GM20431 (cell line): Measurements from ENCODE around the gene SPAG9.
"Not testable (repeated sequence)": the region's sequence is repeated elsewhere in the genome, so short reads cannot be mapped to it uniquely, and the experiment has no call there.

ENCODE experiments used
- in situ Hi-C: fragments of 300-500 bp; cut with MseI, MboI; formaldehyde crosslinking; loops from one replicate; pipeline ENCODE4 v1.15.0; 2020; ENCODE audit warnings: low sequenced_read_pairs; ENCODE audit not compliant: unreplicated experiment

SPAG9 gene

DNA sequence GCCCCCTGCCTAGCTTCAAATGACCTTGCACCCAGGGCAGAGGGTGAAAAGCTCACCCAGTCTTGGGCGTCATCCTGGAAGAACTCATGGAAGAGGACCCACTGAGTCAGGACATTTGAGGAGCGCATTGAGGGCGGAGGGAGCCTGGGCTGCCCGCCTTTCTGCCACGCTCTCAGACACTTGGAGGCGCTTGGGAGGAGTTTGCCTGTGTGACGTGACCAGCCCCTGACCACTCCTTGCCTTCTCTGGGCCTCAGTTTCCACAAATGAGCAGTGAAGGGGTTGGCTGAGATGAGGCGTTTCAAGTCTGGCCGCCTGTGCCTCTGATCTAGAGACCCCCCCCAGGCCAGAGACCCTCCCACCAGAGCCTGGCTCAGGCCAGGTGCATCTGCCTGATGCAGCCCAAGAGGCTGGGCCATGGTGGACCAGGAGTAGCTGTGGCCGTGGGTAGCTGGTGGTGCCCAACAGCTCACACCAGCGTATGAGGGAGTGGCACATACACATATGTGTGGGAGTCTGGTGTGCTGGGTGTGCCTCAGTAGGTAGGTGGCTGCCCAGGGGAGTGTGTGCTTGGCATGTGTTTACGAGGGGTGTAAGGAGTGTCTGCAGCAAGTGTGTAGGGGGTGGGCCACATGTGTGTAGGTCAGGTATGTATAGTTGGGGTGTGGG lies 174.3 kb downstream of the SPAG9 start:
- in situ Hi-C loops = no loop called here

- in situ Hi-C loops = no loop called here
Observed at GRCh38 chr17:50945779-50946222, 174.9 kb downstream of the SPAG9 start.

GRCh38 chr17:50944902-50945720 lies 175.6 kb downstream of the SPAG9 start:
- in situ Hi-C loops = no loop called here

DNA sequence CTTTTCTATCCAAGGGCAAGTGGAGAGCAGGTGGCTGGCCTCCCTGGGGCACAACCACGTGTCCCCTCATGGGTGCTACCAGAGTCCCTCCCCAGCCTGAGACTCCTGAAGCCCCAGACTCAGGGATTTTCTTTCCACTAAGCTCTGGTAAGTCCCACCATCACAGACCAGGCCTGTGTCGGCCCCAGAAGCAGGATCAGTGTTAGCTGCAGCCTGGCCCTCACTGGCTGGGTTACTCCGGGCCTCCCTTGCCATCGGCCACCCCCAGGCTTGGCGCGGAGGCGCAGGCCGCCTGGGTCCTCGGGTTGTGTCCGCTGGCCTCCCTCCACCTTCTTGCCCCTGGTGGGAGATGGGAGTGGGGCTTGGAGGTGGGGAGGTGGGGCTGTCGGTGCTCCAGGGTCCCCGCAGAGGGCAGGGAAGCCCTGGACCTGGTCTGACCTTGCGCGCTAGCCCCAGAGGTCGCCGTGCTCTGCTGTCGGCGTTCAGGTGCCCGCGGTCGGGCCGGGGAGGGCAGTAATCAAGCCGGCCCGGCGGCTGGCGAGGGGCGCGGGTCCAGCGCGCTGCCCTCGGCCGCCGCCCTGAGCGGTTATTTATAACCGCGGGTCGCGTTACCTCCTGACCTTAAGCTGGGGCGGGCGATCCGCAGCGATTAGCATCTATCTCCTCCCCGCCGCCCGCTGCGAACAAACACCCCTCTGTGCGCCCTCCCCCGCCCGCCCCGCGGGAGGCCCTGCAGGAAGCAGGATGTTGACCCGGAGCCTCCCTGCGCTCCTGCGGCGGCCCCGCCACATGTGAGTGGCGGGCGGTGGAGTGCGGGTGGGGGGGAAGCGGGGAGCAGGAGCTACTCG lies 176.4 kb downstream of the SPAG9 start:
- in situ Hi-C loops = no loop called here

DNA sequence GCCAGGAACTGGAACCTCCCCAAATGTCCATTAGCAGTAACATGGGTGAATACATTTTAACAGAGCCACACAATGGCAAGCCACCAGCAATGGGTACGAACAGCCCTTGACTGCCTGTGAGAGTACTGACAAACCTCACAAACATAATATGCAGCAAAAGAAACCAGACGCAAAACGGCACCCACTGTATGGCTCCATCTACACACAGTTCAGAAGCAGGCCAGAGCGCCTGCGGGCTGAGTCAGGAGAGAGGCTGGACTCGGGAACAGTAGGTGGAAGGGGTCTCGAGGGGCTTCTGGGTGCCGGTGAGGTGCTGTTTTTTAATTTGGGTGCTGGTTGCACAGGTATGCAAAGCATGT lies 177.1 kb downstream of the SPAG9 start:
- in situ Hi-C loops = no loop called here

GRCh38 chr17:50941676-50942048 lies 179.0 kb downstream of the SPAG9 start:
- in situ Hi-C loops = not testable (repeated sequence)

DNA sequence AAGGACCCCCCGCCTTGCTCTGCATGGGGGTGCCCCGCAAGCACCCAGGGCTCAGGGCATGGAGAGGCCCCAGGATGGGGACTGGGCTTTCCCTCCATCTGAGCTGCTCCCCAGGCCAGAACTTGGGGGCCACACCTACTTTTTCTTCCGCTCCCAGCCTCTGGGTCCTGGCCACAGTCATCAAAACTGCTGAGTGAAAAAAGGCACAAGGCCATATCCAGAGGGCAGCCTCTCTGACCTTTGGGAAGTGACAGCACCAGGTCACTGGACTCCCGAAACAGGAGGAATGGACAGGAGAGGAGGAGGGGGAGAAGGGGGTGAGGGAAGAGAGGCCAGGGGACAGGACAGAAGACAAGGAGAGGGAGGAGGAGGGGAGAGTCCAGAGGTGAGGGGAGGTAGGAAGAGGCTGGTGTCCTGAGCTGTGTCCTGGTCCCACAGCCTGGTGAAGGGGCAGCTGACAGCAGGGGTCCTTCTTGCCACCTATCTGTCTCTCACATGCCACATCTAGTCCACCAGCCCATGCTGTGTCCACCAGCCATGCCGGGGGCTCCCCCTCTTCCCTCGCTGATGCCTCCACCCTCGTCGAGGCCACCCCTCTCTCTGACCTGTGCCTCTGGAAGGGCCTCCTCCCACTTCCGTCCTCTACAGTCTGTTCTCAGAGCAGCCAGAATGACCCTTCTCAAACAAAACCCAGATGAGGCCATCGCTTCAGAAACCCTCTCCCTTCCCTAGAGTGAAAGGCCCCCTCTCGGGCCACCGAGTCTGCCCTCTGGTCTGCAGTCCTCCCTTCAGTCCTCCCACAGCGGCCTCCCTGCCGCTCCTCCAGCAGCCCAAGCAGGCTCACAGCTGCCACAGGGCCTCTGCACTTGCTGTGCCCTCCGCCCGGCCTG lies 180.6 kb downstream of the SPAG9 start:
- in situ Hi-C loops = no loop called here

DNA sequence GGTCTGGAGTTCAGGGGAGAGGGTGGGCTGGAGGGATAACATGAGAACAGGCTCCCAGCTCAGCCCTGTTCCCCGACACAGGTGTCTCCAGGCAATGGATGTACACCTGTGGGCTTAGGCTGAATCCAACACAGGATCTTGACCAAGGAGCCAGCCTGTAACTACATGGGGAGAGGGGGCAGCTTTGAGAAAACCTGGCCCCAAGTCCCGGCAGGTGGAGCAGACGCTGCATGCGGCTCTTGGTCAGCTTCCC lies 181.2 kb downstream of the SPAG9 start:
- in situ Hi-C loops = no loop called here

DNA sequence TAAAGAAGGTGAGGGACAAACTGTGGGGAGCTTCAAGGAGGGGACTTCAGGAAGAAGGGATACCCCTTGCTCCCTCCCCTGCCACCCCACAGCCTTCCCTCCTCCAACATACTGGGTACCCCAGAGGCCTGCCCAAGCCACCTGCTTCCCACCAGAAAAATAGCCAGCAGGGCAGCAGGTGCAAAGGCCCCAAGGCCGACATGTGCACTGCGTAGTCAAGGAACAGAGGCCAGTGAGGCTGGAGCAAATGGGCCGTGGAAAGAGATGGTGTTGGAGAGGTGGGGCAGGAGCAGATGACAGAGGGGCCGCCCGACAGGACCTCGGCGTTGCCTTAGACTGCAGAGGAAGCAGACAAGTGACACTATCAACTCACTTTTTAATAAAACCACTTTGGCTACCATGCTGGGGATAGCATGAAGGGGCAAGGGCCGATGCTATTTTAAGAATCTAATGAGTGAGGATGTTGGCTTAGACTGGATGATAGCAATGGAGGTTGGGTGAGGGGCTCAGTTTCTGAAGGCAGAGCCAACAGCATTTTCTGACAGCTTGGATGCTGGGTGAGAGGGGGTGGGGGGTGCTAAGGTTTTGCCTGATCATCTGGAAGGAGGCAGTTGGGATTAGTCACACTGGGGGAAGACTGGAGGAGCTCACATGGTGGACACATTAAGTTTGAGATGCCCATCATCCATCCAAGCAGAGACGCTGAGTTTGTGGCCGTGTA lies 181.7 kb downstream of the SPAG9 start:
- in situ Hi-C loops = no loop called here

DNA sequence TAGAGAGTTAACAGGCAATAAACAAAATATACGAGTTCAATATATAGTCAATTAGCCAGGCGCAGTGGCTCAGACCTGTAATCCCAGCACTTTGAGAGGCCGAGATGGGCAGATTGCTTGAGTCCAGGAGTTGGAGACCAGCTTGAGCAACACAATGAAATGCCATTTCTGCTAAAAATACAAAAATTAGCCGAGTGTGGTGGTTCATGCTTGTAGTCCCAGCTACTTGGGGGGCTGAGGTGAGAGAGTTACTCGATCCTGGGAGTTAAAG lies 184.7 kb downstream of the SPAG9 start:
- in situ Hi-C loops = no loop called here

DNA sequence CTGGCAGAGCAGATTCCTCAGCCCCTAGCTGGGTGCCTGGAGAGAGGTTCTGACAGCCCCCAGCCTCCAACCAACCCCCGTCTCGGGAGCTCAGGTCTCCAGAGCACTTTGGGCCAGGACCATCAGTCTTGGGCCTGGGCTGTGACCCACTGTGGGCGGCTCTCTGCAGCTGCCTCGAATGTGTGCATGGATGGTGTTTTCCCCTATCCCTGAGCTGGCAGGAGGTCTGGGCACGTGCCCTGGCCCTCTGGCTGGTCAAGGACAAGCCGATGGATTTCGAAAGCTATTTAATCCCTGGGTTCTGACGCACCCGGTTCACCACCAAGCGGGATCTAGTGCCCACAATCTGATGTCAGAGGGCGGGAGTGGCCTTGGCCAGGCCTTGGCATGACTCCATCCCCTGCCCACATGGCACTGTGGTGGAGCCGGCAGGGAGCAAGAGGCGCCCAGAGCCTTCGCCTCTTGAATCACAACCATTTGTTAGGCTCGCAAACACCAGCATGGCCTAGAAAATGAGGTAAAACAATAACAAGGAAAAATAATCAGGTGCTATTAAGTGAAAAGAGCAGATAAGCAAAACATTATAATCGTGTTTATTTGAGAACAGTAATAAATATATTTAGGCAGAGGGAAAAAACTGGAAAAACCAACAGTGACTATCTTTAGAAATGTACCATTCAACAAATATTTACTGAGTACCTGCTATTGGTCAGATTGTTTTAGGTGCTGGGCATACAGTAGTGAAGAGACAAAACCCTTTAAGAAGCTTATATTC lies 185.3 kb downstream of the SPAG9 start:
- in situ Hi-C loops = no loop called here

DNA sequence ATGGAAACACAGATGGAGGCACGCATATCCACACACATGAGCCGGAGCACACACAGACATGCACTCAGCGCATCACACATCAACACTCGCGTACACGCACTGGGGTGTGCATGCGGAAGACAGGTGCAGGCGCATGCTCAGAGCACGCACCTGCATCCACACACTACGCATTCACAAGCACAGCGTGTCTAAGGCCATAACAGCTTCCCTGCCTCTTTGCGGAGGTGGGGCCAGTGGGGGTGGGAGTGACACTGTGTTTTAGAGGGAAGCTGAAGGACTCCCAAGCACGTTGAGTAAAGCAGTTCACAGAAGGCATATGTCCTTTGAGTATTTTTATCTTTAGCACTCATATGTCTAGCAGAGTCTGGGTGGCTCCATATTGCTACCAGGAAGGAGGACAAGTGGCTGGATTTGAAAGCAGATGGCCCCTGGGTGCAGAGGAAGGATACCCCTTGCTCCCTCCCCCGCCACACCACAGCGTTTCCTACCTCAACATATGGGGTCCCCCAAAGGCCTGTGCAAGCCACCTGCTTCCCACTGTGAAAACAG lies 185.9 kb downstream of the SPAG9 start:
- in situ Hi-C loops = no loop called here

DNA sequence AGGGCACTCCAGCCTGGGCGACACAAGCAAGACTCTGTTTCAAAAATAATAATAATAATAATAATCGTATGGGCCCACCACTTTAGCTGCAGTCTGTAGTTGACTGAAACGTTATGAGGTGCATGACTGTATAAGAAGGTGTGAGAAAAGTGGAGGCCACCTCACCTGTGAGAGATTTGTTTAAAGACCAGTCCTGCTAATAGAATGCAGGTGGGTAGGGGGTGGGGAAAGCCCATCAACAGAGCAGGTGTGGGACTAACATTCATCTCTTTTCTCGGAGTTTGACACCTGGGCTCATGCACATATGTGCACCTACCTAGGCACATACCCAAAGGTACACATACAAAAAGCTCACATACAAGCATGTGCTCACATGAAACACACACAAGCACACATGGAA lies 186.5 kb downstream of the SPAG9 start:
- in situ Hi-C loops = no loop called here

DNA sequence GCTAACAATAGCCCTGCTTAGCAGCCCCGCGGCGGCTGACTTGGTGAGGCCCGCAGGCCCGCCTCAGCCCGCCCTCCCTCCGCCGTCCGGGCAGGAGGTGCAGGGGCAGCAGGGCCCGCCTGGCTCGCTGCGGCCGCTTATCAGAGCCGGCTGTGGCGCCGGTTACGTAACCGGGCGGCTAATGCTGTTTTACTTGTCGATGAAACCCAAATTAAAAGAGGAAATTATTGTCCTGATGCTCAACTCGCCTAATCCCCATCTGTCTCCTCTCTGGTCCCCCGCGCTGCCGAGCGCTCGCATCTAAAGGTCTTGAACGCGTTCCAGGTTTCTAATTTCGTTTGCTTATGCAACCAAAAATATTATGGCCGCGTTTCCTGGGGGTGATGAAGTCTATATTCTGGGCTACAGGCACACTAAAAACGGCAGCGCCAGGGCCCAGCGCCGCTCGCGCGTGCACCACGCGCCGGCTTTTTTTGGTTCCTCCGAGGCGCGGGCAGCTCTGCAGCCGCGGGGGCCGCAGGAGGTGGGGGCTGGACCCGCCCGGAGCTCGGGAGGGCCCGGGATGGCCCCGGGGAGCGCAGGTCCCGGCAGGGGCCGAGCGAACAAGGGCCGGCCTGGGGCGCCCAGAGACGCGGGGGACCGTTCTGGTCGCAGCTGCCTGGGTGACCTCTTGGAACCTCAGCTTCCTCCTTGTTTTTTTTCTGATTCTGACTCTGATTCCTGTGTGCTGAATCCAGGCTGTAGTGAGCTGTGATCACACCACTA lies 189.3 kb downstream of the SPAG9 start:
- in situ Hi-C loops = no loop called here

GRCh38 chr17:50928646-50929045 lies 192.0 kb downstream of the SPAG9 start:
- in situ Hi-C loops = no loop called here

GRCh38 chr17:50927287-50927686 lies 193.4 kb downstream of the SPAG9 start:
- in situ Hi-C loops = no loop called here

- in situ Hi-C loops = no loop called here
Observed at GRCh38 chr17:50926523-50926922, 194.1 kb downstream of the SPAG9 start.

GRCh38 chr17:50925296-50925891 lies 195.3 kb downstream of the SPAG9 start:
- in situ Hi-C loops = no loop called here
